WTC11 (cell line): Measurements from ENCODE around the gene DUSP19.
A peak's percentile ranks its signal among the peaks of the same experiment; 100 is the strongest.

Experiments used
- ATF3 ChIP-seq: sonication (generic); formaldehyde crosslinking; conservative IDR thresholded peaks from 2 replicates; pipeline ENCODE4 v1.8.1; 2022; ENCODE audit warnings: mild to moderate bottlenecking, missing genetic modification reagents
- ATF6 ChIP-seq: sonication (generic); formaldehyde crosslinking; IDR thresholded peaks from 2 replicates; pipeline ENCODE4 v1.8.1; 2023; ENCODE audit warnings: mild to moderate bottlenecking, missing genetic modification reagents
- CBFB ChIP-seq: sonication (generic); formaldehyde crosslinking; IDR thresholded peaks from 2 replicates; pipeline ENCODE4 v1.8.1; 2022; ENCODE audit warnings: mild to moderate bottlenecking, low read depth, missing genetic modification reagents
- CREM ChIP-seq: sonication (generic); formaldehyde crosslinking; IDR thresholded peaks from 2 replicates; pipeline ENCODE4 v1.8.1; 2022; ENCODE audit warnings: mild to moderate bottlenecking, missing genetic modification reagents, moderate library complexity
- CTCF ChIP-seq: fragments of 200-600 bp; IDR thresholded peaks from 2 replicates; pipeline ENCODE4 v1.8.0; 2022; ENCODE audit warnings: antibody characterized with exemption
- E2F4 ChIP-seq: sonication (generic); formaldehyde crosslinking; IDR thresholded peaks from 2 replicates; pipeline ENCODE4 v1.8.1; 2022; ENCODE audit warnings: low read depth, mild to moderate bottlenecking, moderate library complexity, missing genetic modification reagents, borderline replicate concordance
- EMX1 ChIP-seq: fragments of 250-450 bp; sonication (Bioruptor Pico); IDR thresholded peaks from 2 replicates; pipeline ENCODE4 v1.8.0; 2021; ENCODE audit warnings: mild to moderate bottlenecking
- ESRRA ChIP-seq: sonication (generic); formaldehyde crosslinking; IDR thresholded peaks from 2 replicates; pipeline ENCODE4 v1.8.1; 2022; ENCODE audit warnings: mild to moderate bottlenecking, missing genetic modification reagents, borderline replicate concordance
- MAX ChIP-seq: sonication (generic); formaldehyde crosslinking; IDR thresholded peaks from 2 replicates; pipeline ENCODE4 v1.8.0; 2022; ENCODE audit warnings: mild to moderate bottlenecking, missing genetic modification reagents
- NR3C1 ChIP-seq: sonication (generic); formaldehyde crosslinking; conservative IDR thresholded peaks from 2 replicates; pipeline ENCODE4 v1.8.1; 2023; ENCODE audit warnings: low read depth, mild to moderate bottlenecking, missing genetic modification reagents
- ZNF121 ChIP-seq: sonication (generic); formaldehyde crosslinking; IDR thresholded peaks from 2 replicates; pipeline ENCODE4 v1.8.0; 2023; ENCODE audit warnings: missing genetic modification reagents
- ZNF281 ChIP-seq: sonication (generic); formaldehyde crosslinking; IDR thresholded peaks from 2 replicates; pipeline ENCODE4 v1.8.0; 2023; ENCODE audit warnings: mild to moderate bottlenecking, missing genetic modification reagents
- ZSCAN18 ChIP-seq: fragments of 250-450 bp; sonication (Bioruptor Pico); IDR thresholded peaks from 2 replicates; pipeline ENCODE4 v2.1.2; 2022; ENCODE audit warnings: mild to moderate bottlenecking, moderate library complexity

GRCh38 chr2:183078464-183079138, at the start of gene DUSP19:
- TF ChIP-seq NR3C1 (CRISPR knock-in tag) = no peak
- no peak for TF ChIP-seq CTCF
- no peak for TF ChIP-seq ATF6 (CRISPR knock-in tag)
- TF ChIP-seq EMX1 (CRISPR knock-in tag) = no peak
- TF ChIP-seq ZNF121 (CRISPR knock-in tag) = no peak
- TF ChIP-seq ESRRA (CRISPR knock-in tag) = no peak
- peak; percentile 58; the same call in 1 of the 2 replicates for TF ChIP-seq MAX (CRISPR knock-in tag)
- no peak for TF ChIP-seq ATF3 (CRISPR knock-in tag)
- TF ChIP-seq E2F4 (CRISPR knock-in tag) = no peak
- no peak for TF ChIP-seq CBFB (CRISPR knock-in tag)
- no peak for TF ChIP-seq CREM (CRISPR knock-in tag)
- no peak for TF ChIP-seq ZSCAN18 (CRISPR knock-in tag)
- no peak for TF ChIP-seq ZNF281 (CRISPR knock-in tag)
